ENCODE results near the gene CKS1B.
"Not testable (repeated sequence)": the region's sequence is repeated elsewhere in the genome, so short reads cannot be mapped to it uniquely, and the experiment has no call there.

Gene CKS1B

DNA sequence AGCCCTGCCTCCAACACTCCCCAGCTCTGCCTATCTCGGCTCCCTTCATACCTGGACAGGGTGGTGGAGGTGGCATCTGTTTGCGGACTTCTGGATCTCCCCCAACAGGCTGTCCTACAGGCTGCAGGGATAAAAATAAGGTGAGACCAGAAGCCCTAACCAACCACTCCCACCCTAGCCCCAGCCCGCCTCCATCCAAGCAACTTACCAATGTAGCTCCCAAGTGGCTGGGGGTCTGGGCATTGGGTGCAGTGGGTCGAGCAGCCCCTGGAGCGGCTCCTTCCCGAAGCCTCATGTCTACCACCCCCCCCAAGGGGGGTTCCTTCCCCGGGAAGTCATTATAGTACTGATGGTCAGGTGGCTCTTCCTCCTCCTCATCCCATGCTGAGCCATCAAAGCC lies 8.4 kb upstream of the CKS1B start:
- no peak for DNase-seq

DNA sequence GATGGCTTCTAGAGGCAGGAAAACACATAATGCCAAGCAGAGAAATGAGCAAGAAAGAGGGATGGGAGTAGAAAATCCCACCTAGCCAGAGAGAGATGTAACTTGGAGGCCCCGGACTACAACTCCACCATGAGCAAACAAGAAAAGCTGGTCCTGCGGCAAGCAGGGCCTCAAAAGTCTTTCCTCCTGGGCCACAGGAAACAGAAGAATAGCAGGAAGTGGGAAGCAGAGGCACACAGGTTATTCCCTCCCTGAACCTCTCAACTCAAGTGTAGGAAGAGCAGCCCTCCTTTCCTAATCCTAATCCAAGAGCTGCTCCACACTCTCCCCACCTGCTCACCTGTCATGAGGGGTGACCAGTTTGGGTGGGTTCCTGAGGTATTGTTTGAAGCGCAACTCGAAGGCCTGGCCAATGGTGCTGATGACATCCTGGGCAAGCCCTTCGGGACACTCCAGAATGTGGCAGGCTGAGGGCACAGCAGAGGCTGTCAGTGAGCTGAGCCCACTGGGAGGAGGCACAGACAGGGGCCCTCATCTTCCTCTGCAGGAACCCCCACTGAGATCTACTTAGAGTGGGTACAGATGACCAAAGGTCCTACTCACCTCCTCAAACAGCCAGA lies 7.0 kb upstream of the CKS1B start:
- DNase-seq = no peak

DNA sequence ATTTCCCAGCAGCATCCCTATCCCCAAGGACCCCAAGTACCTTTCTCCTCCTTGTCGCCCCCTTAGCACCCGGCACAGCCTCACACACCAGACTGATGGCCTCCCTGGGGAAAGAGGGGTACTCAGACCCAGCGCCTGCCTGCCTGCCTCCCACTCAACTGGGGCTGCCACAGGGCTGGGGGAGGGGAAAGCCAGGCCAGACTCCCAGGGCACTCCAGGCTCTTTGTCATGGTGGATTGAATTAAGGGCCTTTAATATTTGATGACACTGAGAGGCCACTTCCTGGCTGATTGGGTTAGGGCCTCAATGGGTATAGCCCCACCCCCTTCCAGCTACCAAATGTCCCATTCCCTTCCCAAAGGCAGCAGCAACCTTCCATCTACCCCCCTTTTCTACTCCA lies 5.8 kb upstream of the CKS1B start:
- no peak for DNase-seq

DNA sequence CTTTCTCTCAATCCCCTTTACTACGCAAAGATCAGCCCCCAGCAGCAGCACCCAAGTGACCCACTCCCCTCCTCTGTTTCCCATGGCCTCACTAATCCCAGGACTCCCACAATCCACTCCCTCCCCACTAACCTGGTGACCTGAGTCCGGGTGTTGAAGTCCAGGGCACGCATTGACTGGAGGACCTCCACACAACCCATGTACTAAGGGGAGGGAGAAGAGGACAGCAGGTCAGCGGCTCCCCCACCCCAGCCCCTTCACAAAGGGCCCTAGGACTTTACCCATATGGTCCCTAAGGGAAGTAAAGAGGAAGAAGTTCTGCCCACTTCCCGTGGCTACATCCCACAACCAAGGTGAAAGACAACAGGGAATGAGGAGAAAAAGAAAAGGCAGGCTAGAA lies 5.2 kb upstream of the CKS1B start:
- no peak for DNase-seq

DNA sequence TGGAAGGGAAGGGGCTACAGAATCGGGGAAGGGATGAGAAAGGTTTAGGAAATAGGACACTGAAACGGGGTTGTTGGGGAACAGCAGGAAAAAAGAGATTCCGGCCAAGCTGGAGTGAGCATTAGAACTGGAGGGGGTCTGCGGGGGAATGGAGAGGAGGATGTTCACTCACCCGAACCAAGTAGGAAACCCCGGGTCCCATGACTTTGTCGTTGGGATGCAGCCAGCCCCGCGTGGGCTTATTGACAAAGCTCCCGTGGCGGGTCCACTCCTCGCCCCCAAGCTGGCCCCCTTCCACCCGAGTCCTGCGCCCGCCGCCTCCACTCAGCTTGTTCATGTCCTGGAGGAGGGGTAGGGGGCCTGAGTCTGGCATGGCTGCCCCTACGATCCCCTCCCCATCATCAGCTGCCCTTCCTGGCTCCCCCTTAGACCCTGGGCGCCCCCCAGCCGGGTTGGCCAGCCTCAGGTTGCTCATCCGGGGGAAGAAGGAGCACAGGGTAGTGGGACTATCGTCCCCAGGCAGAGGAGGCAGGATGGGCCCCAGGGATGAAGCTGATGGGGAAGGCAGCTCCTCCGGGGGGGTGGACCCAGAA lies 4.5 kb upstream of the CKS1B start:
- no peak for DNase-seq

DNA sequence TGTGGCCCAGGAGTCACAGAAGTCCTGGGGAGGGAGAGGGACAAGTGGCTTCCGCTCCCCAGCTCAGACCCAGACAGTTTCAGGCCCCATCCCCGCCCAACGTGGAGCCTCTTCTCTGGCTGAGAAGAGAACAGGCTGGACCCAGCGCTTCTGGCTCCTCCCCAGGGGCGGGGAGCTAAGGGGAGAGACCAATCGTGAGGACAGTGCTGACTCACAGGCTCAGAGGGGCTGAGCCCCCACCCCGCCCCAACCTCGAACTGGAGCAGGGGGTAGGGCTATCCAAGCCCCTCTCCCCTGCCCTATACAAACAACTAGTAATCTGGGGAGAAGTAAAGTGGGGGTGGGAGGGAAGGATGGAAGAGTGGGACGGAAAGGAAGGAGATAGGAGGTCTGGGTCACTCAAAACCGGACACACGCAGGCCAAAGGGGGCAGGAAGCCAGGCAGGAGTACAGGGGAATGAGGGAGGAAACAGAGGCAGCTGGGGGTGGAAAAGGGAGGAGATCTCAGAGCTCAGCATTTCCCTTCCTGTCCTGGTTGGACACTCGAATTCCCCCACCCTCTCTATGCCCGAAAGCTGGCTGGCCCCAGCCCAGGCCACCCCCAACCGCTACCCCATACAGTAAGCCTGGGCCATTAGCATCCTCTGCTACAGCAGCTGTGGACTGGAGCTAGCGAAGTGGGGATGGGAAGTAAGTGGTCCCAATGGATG lies 3.7 kb upstream of the CKS1B start, which contains the start of gene SHC1:
TSS of gene SHC1 (minus strand) at position 117 of the 710 bp plus-strand sequence. CDS start 221 bp downstream, outside the sequence.
- peak in 1 of 4 experiments; percentile 20 for DNase-seq

DNA sequence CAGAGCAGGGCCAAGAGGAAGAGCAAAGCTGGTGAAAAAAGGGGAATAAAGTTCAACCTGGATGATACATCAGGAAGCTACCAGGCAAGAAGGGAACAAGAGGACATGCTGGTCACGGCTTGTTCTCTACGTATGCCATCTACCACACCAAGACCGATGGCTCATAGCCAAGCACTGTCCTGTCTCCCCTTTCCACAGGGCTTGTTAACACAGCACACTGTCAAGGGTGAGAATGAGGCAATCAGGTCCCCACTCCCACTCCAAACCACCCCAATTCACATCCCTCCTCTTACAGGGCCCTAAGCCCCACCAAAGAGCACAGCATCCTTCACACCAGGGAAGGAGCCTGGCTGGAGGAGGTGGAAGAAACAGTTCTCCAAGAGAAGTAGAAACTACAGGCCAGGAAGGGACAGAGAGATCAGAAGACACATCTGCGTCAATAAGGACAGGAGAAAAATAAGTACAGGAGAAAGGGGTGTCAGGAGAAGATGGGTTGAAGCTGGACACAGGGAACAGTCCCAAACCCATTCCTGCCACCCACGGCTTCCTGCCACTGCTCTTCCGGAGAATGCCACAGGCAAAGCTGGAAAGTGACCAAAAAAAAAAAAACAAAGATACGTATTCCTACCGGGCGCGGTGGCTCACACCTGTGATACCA lies 3.0 kb upstream of the CKS1B start:
- no peak for DNase-seq

DNA sequence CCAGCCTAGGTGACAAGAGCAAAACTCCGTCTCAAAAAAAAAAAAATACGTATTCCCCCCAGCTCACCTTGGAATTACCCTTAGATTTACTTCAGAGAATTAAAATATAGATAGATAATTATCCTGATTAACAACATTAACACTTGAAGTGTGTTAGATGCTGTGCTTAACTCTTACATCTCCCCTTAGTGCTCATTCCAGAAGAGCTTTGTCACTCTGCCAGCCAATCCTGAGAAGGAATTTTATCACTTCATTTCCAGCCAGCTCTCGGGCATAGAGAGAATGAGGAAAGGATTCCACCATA lies 2.3 kb upstream of the CKS1B start:
- no peak for DNase-seq

DNA sequence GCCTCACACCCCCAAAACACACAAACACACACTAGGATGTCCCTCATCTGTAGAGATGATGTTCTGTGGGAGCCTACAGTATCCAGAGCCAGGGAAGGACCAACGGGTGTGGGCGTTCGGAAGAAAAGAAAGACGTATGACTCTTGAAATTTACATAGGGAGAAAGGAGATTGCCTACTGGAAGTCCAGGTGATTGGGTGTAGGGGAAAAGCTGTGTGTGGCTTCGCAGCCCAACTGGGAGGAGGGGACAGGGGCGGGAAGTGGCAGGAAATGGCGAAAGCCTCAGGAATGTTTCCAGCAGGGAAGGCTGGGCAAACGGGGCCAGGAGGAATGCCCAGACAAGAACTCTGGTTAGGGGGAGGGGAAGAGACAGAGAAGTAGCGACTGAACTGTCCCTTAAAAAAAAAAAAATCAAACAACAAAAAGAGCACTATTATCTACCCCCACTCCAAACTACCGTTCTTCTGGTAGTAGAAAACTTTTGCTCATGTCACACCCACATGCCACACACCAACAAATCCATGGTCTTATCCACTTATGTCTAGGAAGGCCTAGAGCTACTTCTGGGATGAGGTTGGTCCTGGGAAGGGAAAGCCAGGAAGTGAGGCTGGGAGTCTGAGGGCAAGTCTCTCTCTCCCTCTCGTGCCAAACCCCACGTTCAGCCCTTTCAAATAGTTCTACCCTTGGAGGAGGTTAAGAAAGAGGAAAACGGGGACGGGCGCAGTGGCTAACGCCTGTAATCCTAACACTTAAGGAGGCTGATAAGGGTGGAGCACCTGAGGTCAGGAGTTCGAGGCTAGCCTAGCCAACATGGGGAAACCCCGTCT lies 1.8 kb upstream of the CKS1B start:
- no peak for DNase-seq

DNA sequence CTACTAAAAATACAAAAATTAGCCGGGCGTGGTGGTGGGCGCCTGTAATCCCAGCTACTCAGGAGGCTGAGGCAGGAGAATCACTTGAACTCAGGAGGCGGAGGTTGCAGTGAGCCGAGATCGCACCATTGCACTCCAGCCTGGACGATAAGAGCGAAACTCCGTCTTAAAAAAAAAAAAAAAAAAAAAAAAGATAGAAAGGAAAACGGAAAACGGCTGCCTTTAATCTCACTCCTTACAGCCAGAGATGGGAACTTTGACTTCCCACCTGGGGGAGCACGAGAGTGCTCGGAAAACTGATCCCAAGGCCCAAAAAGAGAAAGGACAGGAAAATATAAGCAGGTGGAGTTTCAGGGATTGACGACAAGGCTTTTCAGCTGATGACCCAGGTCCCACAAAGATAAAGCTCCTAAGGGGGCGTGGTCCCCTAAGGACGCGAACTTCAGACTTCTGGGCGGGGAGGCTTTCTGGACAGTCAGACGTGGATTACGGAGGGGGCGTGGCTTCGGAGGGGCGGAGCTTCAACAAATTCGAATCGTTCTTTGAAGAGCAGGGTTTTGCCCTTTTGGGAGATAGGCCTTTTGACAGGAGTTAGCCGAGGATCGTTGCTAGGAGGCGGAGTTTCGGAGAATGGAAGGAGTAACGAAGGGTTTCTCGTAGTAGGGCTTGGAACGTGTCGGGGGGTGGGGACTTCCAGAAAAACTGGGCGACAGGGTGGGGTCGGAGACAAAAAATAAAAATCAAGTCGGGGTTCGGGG lies 958 bp upstream of the CKS1B start:
- peak; percentile 67 to 79 (median 71) for DNase-seq

DNA sequence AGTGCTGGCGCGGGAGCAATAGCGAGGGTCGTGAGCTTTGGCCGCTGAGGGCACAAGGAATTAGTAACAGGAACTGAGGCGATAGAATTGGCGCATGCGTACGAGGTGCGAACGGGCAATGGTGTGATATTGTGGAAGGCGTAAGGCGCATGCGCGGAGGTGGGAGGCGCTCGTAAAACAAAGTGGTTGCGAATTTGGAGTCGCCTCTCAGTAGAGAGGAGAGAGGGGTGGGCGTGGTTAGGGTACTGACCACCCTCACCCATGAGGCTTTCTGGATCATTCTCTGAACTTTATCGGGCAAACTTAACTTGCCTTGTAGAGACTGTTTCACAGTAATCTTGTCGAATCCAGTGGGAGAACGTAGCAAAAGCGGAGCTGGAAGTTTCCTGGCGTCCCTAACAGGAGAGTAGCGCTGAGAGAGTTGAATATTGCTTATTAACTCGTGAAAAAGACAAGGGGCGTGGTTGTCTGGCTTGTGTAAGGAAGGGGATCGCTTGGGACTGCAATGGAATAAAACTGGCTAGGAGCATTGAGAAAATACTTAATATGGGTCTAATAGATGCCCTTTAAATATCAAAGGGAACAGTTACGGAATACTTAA lies 427 bp downstream of the CKS1B start:
- peak; percentile 88 to 94 (median 92) for DNase-seq

DNA sequence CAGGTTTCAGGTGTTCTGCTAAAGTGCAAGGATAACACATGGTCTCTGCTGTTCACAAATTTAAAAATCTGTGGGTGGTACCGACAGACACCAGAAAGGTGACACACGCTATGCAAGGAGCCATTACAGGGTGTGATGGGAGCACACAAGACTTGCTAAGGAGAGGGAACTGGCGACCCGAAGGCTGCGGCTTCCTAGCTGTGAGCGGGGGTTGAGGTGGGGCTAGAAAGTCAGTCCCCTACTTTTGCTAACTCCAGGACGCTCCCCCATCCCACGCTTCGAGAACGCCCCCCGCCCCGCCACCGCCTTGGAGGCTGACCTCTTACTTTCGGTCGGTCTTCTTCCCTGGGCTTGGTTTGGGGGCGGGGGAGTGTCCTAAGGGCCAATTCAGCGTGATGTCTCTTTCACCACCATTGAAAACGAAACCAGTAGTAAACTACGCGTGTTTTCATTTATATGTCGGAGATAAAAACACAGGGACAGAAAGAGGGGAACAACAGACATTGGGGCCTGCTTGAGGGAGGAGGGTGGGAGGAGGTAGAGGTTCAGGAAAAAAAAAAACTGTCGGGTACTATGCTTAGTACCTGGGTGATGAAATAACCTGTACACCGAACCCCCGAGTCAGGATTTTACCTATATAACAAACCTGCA lies 1.1 kb downstream of the CKS1B start:
- peak in 3 of 4 experiments; percentile 24 to 27 (median 27) for DNase-seq

DNA sequence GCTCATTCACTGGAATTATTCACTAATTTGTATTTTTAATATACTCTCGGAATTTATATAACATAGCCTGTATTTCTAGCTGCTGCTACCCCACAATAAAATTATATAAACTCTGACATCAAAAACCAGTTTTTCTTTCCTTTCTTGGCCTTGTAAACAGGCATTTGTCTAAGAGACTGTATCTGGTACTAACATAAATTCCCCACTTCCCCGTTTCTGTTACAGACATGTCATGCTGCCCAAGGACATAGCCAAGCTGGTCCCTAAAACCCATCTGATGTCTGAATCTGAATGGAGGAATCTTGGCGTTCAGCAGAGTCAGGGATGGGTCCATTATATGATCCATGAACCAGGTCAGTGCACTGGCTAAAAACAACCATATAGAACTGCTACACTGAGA lies 3.3 kb downstream of the CKS1B start:
- DNase-seq = not testable (repeated sequence)

DNA sequence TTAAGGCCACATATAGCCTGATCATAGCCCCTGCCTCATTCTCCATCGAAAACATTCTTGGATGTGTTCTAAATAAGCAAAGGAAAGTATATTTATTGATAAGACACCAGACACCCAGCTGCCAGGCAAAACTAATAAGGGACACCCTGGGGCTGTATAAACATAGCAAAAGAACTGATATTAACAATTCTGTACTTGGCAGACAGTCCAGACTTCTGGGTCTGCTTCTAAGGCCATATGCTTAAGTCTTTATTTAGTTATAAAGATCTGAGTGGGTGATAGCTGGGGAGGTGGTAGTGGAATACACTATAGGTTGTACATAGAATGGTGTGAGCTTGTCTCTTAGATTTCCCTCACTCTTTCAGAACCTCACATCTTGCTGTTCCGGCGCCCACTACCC lies 3.9 kb downstream of the CKS1B start:
- DNase-seq = no peak

DNA sequence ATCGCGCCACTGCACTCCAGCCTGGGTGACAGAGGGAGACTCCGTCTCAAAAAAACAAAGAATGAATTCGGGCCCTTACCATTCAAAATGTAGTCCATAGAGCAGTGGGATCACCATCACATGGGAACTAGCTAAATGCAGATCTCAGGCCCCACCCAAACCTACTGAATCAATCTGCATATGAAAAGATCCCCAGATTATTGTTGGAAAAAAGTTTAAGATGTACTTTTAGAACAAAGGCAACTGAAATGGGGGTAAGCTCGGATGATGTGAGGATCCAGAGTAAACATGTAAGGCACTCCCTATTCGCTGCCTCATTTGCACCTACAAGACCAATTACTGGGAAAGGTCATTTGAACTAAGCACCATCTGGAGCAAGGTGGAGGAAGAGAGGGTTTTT lies 7.9 kb downstream of the CKS1B start:
- DNase-seq = no peak

DNA sequence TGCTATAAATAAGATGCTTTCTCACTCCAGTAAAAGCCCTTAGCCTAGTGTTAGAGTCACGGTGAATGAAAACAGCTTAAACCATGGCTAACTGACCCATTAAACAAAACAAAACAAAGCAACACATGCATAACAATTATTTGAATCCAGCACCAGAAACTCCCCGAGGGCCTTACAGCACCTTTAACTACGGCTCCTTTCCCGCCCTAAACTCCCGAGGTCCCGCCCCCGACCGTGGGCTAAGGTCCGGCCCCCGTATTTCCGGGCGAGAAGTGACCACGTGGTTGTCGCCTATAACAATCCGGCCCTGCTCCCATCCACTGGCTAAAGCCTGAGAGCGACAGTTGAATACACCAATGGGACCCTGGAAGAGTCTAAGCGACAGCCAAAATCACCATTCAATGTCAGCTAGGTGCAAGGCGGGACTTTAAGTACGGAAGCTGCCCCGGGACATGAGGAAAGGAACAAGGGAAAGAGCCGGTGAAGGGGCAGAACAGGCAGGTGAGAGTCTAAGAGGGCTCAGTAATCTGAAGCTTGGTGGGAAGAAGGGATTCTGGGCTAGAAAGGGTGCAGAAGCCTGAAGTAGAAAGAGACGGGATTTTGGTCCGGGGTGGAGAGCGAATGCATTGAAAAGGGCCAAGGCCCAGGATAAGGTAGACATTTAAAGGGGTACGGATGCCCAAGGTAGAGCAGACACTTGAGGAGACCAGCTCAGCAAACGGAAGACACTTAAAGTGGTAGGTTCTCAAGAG lies 8.6 kb downstream of the CKS1B start, which contains the start of gene FLAD1:
TSS of gene FLAD1 (plus strand) at position 448 of the 752 bp plus-strand sequence. CDS start 351 bp downstream, outside the sequence.
- DNase-seq = peak; percentile 86 to 88 (median 86)

DNA sequence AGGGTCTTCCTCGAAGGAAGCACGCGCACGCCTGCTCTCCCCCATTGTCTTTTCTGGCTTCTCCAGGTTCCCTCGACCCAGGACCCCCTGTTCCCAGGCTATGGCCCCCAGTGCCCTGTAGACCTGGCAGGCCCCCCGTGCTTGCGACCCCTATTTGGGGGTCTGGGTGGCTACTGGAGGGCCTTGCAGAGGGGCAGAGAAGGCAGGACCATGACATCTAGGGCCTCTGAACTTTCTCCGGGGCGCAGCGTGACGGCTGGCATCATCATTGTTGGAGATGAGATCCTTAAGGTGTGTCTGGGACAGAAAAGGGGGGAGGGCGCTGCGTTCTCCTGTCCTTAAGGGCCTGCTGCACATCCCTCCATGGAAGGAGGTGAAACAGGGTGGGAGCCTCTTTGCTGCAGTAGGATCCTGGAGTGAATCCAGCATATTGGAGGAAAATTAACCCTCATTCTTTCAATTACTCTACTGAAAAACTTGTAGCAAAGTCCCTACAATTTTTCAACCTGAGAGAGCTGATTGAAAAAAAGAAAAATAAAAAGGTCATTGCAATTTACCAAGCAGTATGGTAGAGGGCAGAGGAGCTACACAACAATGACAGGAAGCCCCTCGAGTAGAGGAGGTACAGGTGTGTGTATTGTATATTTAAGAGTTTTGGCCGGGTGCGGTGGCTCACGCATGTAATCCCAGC lies 9.4 kb downstream of the CKS1B start:
- DNase-seq = no peak

DNA sequence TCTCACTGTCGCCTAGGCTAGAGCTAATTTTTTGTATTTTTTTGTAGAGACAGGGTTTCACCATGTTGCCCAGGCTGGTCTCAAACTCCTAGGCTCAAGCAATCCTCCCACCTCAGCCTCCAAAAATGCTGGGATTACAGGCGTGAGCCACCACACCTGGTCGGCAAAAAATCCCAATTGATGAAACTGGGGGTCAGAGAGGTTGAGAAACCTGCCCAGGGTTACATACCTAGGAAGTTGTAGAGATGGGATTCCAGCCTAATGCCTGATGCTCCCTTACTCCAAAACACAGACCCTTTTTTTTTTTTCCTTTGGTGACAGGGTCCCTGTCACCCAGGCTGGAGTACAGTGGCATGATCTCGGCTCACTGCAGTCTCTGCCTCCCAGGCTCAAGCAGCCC lies 12.3 kb downstream of the CKS1B start:
- DNase-seq = not testable (repeated sequence)

DNA sequence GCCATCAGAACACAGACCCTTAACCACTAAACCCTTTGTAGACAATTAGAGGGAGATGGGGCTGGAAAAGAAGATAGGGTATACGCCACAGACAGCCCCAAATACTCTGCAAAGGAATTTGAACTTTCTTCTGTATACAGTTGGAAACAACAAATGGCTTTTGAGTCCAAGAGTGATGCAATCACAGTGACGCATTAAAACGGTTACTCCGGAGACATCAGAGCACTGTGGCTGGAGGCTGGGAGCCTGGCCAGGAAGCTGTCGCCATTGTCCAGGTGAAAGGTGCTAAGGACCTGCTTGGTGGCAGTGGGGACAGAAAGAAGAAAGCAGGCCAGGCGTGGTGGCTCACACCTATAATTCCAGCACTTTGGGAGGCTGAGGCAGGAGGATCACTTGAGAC lies 12.8 kb downstream of the CKS1B start:
- DNase-seq = no peak
